ENCODE results near the gene SP6.

DNA sequence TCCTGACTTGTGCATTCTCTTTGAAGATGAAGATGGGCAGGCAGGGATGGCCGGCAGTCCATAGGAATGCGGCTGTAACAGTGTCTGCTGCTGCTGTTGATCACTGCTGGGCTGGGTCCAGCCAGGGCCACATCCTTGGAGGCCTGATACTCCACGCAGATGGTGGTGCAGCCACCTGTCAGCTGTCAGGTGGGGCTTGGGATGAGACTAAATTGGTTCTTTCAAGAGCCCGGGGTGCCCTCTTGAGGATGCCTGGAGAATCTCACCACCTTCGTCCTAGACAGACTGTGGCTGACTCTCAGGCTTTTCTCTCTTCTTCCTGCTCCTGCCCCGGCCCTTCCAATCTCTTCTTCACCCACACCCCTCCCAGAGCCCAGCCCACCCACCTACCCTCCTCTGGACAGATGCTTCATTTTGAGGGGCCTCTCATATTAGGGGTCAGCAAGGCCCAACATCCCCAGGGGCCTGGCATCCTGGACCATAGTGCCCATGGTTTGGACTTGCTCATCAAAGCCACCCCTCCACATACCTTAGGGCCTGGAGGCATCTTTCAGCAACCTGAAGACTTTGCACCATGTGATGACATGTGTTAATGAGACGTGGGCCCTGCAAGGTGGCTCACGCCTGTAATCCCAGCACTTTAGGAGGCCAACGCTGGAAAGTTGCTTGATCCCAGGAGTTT lies 48.5 kb downstream of the SP6 start:
- TF ChIP-seq POLR2A (IDR thresholded peaks at IDR 0.05) (no peak), POLR2AphosphoS5 (IDR thresholded peaks at IDR 0.05) (no peak), EP300 (IDR thresholded peaks at IDR 0.05) (no peak)
- TF ChIP-seq, protein P1, sequence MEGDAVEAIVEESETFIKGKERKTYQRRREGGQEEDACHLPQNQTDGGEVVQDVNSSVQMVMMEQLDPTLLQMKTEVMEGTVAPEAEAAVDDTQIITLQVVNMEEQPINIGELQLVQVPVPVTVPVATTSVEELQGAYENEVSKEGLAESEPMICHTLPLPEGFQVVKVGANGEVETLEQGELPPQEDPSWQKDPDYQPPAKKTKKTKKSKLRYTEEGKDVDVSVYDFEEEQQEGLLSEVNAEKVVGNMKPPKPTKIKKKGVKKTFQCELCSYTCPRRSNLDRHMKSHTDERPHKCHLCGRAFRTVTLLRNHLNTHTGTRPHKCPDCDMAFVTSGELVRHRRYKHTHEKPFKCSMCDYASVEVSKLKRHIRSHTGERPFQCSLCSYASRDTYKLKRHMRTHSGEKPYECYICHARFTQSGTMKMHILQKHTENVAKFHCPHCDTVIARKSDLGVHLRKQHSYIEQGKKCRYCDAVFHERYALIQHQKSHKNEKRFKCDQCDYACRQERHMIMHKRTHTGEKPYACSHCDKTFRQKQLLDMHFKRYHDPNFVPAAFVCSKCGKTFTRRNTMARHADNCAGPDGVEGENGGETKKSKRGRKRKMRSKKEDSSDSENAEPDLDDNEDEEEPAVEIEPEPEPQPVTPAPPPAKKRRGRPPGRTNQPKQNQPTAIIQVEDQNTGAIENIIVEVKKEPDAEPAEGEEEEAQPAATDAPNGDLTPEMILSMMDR (IDR thresholded peaks at IDR 0.05) = peak in 3 of 4 experiments; percentile 36 to 57 (median 38)

All from gastroesophageal sphincter (tissue), 3 donors.